ENCODE data around the gene SH3D19.

Gene SH3D19

GRCh38 chr4:151193414-151193813, 132.0 kb downstream of the SH3D19 start:
- no peak for TF ChIP-seq CTCF (IDR thresholded peaks at IDR 0.05; ENCODE audit: insufficient read depth, low read depth, low read length, missing control alignments)
- DNase-seq (ENCODE audit: low read depth) = no peak
- no peak overlapping the region for H3K4me3 ChIP-seq (ENCODE audit: low read depth, low read length)

GRCh38 chr4:151192556-151193235, 132.7 kb downstream of the SH3D19 start:
- no peak overlapping the region for H3K4me3 ChIP-seq (ENCODE audit: low read depth, low read length)
- DNase-seq (ENCODE audit: low read depth) = no peak
- TF ChIP-seq CTCF (IDR thresholded peaks at IDR 0.05; ENCODE audit: insufficient read depth, low read depth, low read length, missing control alignments) = no peak

- TF ChIP-seq CTCF (IDR thresholded peaks at IDR 0.05; ENCODE audit: insufficient read depth, low read depth, low read length, missing control alignments) = no peak
- H3K4me3 ChIP-seq (ENCODE audit: low read depth, low read length) = no peak overlapping the region
- no peak for DNase-seq (ENCODE audit: low read depth)
These were observed 140.6 kb downstream of the SH3D19 start for GRCh38 chr4:151184523-151185458.

- TF ChIP-seq CTCF (IDR thresholded peaks at IDR 0.05; ENCODE audit: insufficient read depth, low read depth, low read length, missing control alignments) = no peak
- no peak for DNase-seq (ENCODE audit: low read depth)
- H3K4me3 ChIP-seq (ENCODE audit: low read depth, low read length) = no peak overlapping the region
These were observed 142.9 kb downstream of the SH3D19 start for GRCh38 chr4:151182455-151182996.

- TF ChIP-seq CTCF (IDR thresholded peaks at IDR 0.05; ENCODE audit: insufficient read depth, low read depth, low read length, missing control alignments) = no peak
- no peak for DNase-seq (ENCODE audit: low read depth)
- no peak overlapping the region for H3K4me3 ChIP-seq (ENCODE audit: low read depth, low read length)
These were observed 148.7 kb downstream of the SH3D19 start for GRCh38 chr4:151176685-151177084.

GRCh38 chr4:151175754-151176631, 149.4 kb downstream of the SH3D19 start:
- no peak for TF ChIP-seq CTCF (IDR thresholded peaks at IDR 0.05; ENCODE audit: insufficient read depth, low read depth, low read length, missing control alignments)
- no peak for DNase-seq (ENCODE audit: low read depth)
- H3K4me3 ChIP-seq (ENCODE audit: low read depth, low read length) = no peak overlapping the region
